Measurements from ENCODE around the gene PTPRT.

Gene PTPRT

DNA sequence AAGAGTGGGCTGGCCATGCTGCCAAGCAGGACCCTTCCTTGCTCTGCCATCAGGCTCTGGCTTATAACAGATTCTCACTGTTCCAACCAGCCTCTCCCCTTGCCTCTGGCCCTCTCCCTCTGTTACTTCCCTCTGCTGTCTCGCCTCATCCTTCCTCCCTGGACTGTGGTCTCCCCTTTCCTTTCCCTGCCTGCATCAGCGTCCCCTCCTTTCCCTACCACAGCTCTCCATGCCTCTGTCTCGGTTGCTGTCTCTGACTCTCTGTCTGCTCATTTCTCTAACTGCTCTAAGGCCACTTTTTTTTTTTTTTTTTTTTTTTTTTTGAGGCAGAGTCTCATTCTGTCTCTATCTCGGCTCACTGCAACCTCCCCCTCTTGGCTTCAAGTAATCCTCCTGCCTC is 173.4 kb downstream of the PTPRT start:
- no peak for DNase-seq

- no peak for DNase-seq
These were observed 174.1 kb downstream of the PTPRT start for GRCh38 chr20:43015566-43015965.

GRCh38 chr20:43014206-43014605 is 175.5 kb downstream of the PTPRT start:
- DNase-seq: no peak

DNA sequence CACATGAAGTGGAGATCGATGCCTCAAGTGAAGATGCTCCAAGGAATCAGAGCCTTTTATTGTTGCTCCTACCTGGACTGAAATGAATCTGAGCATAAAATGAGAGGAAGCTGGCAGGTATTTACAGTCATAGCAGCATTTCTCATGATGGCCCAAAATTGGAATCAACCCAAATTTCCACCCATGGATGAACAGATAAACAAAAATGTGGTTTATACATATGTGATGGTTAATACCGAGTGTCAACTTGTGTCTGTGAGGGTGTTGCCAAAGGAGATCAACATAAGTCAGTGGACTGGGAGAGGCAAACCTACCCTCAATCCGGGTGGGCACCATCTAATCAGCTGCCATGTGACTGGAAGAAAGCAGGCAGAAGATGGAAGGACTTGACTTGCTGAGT is 178.2 kb downstream of the PTPRT start:
- DNase-seq: no peak

GRCh38 chr20:43009532-43009931 is 180.2 kb downstream of the PTPRT start:
- DNase-seq: no peak

- DNase-seq: no peak
These were observed 182.2 kb downstream of the PTPRT start for GRCh38 chr20:43007525-43007924.

DNA sequence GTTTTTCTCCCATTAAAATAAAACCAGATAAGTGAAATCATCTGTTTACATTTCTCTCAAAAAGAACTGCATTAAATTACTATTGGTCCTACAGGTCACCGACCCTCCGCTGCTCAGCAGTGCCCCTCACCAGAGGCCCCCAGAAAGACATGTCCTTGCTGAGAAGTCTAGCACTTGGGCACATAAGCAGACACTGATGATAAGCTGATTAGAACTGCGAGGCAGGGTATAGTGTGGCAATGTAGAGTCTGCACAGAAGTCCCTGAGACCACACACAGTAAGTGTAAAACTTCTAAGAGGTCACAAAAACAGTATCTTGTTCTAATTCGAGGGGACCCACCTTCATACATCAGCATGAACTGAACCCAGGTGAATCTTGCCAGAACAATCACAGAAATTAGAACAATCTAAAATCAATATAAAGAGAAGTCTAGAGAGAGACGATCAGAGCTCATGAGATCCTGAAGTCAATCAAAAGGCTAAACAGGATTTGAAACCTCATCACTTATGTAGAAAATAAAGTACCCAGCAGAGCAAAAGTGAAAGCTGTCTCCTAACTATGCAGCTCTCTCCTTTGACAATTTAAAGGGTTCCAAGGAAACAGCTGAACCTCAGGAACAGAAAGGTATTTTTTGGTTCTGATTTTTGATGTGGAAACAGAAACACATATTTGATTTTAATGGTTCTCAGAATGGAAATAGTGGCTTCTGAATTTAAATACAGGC is 182.9 kb downstream of the PTPRT start:
- DNase-seq: no peak

DNA sequence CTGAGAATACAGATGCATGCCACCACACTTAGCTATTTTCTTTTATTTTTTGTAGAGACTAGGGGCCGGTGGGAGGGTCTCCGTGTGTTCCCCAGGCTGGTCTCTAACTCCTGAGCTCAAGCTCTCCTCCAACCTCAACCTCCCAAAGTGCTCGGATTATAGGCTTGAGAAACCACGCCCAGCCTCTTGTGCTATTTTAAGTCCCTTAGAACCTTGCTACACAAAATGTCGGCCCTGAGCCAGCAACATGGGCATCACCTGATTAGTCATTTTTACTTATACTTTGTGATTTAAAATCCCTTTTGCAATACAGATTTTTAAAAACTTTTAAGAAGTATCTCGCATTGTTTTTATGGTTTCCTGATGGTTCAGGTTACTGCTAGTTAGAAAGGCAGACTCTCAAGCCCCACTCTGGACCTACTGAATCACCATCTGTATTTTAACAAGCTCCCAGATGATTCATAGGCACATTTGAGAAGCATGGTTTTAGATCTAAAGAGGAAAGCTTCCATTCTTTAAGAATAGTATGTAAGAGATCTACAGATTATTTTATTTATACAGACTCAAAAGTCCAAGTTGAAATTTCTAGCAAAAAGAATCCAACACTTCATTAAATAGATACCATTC is 186.3 kb downstream of the PTPRT start:
- DNase-seq: no peak

DNA sequence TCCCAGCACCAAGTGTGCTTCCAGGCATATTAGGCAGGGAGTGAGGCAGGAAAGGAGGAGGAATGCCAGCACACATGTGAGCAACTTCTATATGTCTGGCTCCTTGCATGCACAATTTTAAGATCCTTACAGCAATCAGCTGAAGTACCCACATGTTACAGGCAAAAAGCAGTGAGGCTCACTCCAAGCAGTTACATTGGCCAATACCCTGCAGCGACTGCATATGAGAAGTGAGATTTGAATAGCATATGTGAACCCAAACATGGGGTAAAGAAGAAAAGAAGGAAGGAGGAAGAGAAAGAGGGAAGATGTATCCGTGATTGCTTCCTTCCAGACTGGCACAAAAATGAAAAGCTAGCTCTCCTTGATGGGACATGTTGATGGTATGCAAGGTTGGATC is 193.6 kb downstream of the PTPRT start:
- DNase-seq: no peak

- DNase-seq: no peak
These were observed 201.4 kb downstream of the PTPRT start for GRCh38 chr20:42988319-42988718.

DNA sequence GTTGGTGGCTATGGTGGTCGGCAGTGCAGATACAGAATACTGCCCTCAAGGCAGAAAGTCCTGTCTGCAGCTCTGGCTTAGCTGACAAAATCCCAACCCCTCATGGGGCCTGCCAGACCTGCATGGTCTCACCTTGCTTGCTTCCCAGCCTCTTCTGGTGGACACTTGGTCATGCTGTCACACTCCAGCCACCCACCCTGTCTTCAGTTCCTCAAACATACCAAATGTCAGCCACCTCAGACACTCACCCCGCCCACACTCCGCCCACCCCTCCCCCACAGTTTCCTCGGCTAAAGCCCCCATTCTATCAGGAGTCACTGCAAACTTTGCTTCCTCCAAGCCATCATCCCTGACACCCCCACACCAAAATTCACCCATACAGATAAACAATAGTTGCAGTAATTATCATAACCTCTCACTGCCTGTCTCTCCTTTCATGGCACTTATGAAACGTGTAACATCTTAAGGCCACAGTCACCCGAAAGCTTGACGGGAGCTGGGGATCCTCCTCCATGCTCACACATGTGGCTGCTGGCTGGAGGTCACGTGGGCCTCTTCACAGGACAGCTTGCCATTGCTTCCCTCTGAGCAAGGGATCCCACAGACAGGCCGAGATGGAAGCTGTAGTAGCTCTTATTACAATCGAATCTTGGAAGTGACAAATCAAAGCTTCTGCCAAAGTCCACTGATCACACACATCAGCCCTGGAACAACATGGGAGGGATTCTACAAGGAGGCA is 202.2 kb downstream of the PTPRT start:
- no peak for DNase-seq

DNA sequence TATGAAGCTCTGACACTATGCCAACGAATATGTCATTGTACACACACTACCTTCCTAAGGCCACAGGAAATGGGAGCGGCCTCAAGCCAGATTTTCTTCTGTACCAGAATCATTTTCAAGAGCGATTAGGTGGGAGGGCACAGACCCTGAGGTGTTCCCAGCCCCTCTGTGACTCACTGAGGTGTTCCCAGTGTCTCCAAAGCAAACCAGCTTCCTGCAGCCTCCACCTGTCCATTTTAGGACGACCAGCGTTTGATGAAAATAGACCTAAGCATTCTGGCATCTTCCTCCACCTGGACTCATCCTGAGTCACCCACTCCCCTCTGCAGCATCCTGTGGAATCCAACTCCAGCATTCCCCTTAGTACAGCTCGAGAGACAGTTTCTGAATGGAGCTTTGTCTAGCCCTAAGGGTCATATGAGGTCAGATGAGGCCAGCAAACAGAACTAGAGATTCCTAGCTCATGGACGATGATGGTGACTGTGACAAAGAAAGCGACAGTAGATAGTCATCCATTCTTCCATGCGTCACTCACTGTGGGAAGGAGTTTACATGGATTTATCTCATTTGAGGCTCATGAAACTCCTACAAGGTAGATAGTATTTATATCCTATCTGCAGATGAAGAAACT is 203.4 kb downstream of the PTPRT start:
- DNase-seq: no peak

DNA sequence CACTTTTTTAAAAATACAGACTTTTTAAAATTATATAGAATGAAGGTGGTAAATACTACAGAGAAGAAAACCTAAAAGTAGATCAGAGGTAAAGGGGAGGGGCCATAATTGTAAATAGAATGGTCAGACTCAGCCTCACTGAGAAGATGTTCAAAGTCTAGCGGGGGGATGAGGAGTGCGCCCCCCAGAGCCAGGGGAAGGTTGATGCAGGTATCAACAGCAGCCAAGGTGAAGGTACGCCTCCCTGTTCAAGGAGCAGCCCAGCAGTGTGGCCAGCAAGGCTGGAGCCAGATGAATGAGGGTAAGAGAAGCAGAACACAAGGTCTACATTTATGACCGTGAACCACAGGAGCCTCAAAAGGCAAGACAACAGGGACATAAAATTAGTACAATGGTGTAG is 204.1 kb downstream of the PTPRT start:
- no peak for DNase-seq

DNA sequence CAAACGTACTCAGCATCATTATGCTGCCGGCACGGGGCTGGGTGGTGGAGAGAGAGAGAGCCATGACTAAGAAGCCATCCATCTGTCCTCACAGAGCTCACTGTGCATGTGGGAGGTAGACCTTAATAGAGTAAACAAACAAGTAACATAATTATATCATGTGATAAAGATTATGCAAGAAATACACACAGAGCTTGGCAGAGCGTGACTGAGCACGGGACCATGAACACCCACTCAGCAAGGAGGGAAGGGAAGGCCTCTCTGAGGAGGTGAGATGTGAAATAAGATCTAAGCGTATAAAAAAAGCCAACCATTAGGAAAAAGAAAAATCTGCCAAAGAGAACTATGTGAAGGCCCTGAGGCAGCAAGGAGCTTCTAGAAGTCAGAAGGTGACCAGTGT is 207.5 kb downstream of the PTPRT start:
- no peak for DNase-seq

- DNase-seq: no peak
These were observed 208.5 kb downstream of the PTPRT start for GRCh38 chr20:42981253-42981652.

DNA sequence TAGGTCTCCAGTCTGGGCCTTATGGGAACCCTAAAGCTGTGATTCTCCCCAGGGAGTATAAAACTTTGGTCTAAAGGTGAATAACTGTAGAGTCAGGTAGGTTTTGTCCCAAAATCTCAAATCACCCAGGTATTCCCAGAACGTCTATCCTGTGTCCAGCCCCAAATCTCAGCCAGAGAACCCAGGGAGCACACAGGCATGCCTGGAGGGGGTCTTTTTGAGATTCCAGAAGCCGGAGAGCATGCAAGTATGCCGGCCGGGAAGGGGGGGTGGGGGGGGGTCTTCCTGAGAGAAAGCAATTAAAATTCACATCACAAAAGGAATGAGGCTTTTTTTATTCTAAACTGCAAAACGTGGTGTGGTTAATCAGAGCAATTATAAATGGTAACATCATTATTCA is 210.0 kb downstream of the PTPRT start:
- DNase-seq: no peak

DNA sequence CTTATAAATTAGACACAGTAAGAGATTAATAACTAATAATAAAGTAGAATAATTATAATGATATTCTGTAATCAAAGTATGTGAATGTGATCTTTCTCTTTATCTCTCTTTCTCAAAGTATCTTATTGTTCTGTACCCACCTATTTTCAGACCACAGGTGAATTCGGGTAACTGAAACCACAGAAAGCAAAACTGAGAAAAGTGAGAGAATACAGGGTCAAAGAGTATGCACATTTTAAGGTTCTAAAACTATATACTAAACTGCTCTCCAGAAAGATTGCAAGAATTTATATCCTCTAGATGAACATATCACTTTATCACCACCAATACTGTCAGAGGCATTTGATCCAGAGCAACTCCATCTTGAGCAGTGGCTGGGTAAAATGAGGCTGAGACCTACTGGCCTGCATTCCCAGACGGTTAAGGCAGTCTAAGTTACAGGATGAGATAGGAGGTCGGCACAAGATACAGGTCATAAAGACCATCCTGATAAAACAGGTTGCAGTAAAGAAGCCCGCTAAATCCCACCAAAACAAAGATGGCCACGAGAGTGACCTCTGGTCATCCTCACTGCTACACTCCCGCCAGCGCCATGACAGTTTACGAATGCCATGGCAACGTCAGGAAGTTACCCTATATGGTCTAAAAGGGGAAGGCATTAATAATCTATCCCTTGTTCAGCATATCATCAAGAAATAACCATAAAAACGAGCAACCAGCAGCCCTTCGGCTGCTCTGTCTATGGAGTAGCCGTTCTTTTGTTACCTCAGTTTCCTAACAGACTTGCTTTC is 211.3 kb downstream of the PTPRT start:
- no peak for DNase-seq

GRCh38 chr20:42975974-42976373 is 213.7 kb downstream of the PTPRT start:
- DNase-seq: no peak

- no peak for DNase-seq
These were observed 215.4 kb downstream of the PTPRT start for GRCh38 chr20:42974347-42974746.

DNA sequence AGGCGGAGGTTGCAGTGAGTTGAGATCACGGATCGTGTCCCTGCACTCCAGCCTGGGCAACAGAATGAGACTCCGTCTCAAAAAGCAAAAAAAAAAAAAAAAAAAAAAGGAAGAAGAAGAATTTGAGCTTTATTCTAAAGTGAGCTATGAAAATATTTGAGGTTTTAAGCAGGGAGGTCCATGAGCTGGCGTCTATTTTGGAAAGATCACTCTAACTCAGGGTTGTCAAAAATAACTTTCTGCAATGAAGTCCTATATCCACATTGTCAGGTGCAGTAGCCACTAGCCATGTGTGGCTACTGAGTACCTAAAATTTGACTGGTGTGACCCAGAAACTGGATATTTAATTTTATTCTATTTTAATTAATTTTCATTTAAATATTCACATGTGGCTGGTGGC is 217.1 kb downstream of the PTPRT start:
- no peak for DNase-seq

DNA sequence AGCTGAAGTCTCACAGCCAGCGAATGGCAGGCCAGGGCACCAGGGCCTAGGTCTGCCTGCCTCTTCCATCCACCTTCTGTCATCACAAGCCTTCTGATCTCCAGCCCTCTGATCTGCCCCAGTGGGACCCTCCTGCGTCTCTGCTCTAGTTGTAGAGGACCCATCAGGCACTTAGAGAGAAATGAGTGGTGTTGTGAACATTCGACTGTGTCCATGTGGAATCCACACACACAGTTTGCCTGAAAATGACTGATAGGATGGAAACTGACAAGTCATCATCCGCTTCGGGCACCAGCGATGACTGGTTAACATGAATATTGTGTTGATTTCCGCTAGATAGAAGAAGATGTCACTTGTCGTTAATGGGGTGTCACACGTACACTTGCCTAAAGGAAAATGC is 221.0 kb downstream of the PTPRT start:
- no peak for DNase-seq

- no peak for DNase-seq
These were observed 225.9 kb downstream of the PTPRT start for GRCh38 chr20:42963796-42964195.

- no peak for DNase-seq
These were observed 227.9 kb downstream of the PTPRT start for GRCh38 chr20:42961771-42962170.
